Esophagus squamous epithelium (tissue), 5 donors: ENCODE results near the gene TTC19. TPM values are rescaled to one million over a fixed set of nuclear protein-coding genes. Genes with fewer than 3 reads are reported as not detected.

Source experiments
- DNase-seq: peaks from one replicate; lab custom pipeline; 2025; lab: John Stamatoyannopoulos, UW
- H3K27ac ChIP-seq, 4 donors: fragments of 200-600 bp; sonication (generic); one replicate each; pipeline ENCODE4 v1.5.1; 2016 to 2019; ENCODE audit warnings: mild to moderate bottlenecking in 1 of 4
- H3K27me3 ChIP-seq, 4 donors: fragments of 200-600 bp; sonication (generic); 1 replicate in 3 of 4; 2 replicates in 1 of 4; pipeline versions ENCODE4 v1.5.1 to v1.6.0; 2017 to 2021; ENCODE audit warnings: antibody characterized with exemption in 1 of 4
- H3K36me3 ChIP-seq, 3 donors: fragments of 200-600 bp; sonication (generic); one replicate each; pipeline ENCODE4 v1.5.1; 2016 to 2019
- H3K4me1 ChIP-seq, 3 donors: fragments of 200-600 bp; sonication (generic); one replicate each; pipeline ENCODE4 v1.5.1; 2017 to 2019
- H3K4me3 ChIP-seq, 4 donors: fragments of 200-600 bp; sonication (generic); 1 replicate in 3 of 4; 2 replicates in 1 of 4; pipeline ENCODE4 v1.5.1; 2016 to 2019; ENCODE audit warnings: mild to moderate bottlenecking in 2 of 4, moderate library complexity in 1 of 4
- H3K9me3 ChIP-seq, 3 donors: fragments of 200-600 bp; sonication (generic); one replicate each; pipeline ENCODE4 v1.5.1; 2016 to 2019
- CTCF ChIP-seq, 6 experiments: fragments of 450-650 bp in 4 of 6; fragments of 200-600 bp in 2 of 6; sonication (generic) in 2 of 6; IDR thresholded peaks; one replicate each; pipeline ENCODE4 v1.5.1; 2016 to 2019; ENCODE audit warnings: antibody characterized with exemption in 6 of 6, mild to moderate bottlenecking in 4 of 6, moderate library complexity in 4 of 6
- POLR2A ChIP-seq, 4 donors: fragments of 450-650 bp; IDR thresholded peaks; one replicate each; pipeline ENCODE4 v1.6.1; 2017; ENCODE audit warnings: antibody characterized with exemption in 4 of 4, mild to moderate bottlenecking in 4 of 4, moderate library complexity in 3 of 4
- WGBS, 2 donors: methylation state at CpG; one replicate each; pipeline ENCODE4 v1.1.5; 2018; 5-methylcytosine and 5-hydroxymethylcytosine counted together
- intact Hi-C: fragments of 100-400 bp; cut with DNase I; formaldehyde crosslinking; loops from one replicate; pipeline ENCODE4 v1.15.0; 2022
- total RNA-seq, 4 donors: library from RNA; depleted of rRNA; stranded (reverse); fragments of >200 nt; gene quantifications; one replicate each; pipeline ENCODE4 v1.1.0, GENCODE V29; 2016
- donor health status: DM: yes; HTN: yes; CAD: no.

TTC19 gene
- total RNA-seq, 4 donors from 2014 or later: 20.0 to 75.7 (median 35.6) TPM

- no peak overlapping the region for H3K27ac ChIP-seq
- H3K27me3 ChIP-seq: no peaks in the 10 kb centered on the region
- peak in 1 of 6 experiments; percentile 17 for TF ChIP-seq CTCF (IDR thresholded peaks at IDR 0.05)
- no peak for TF ChIP-seq POLR2A (IDR thresholded peaks at IDR 0.05)
- H3K9me3 ChIP-seq: no peaks in the 10 kb centered on the region
- intact Hi-C loops: no loop called here
- DNase-seq: no peak
- H3K36me3 ChIP-seq: no peaks in the 10 kb centered on the region
- H3K4me3 ChIP-seq: no peak overlapping the region
- WGBS, 2 donors: 29 to 38% methylated on average over 5 of the region's 5 CpGs
- peaks cover 15 to 63% (median 16%) of the 10 kb centered on the region in 3 donors for H3K4me1 ChIP-seq
These were observed 45.4 kb upstream of the TTC19 start for GRCh38 chr17:15954222-15954621.

- TF ChIP-seq CTCF (IDR thresholded peaks at IDR 0.05): no peak
- TF ChIP-seq POLR2A (IDR thresholded peaks at IDR 0.05): no peak
- 74 to 76% methylated on average over 14 of the region's 14 CpGs for WGBS, 2 donors
These were observed 43.7 kb upstream of the TTC19 start for GRCh38 chr17:15955793-15956541.

GRCh38 chr17:15957206-15957605 lies 42.4 kb upstream of the TTC19 start:
- Histone ChIP-seq H3K4me1 (peaks cover 9 to 55% (median 18%) of the 10 kb centered on the region in 3 donors), H3K27me3 (no peaks in the 10 kb centered on the region), H3K36me3 (no peaks in the 10 kb centered on the region), H3K4me3 (no peak overlapping the region), H3K9me3 (no peaks in the 10 kb centered on the region), H3K27ac (peak overlapping the region in 3 of 4 donors; percentile 4 to 27 (median 19))
- no peak for TF ChIP-seq POLR2A (IDR thresholded peaks at IDR 0.05)
- TF ChIP-seq CTCF (IDR thresholded peaks at IDR 0.05): no peak
- 43 to 44% methylated on average over 5 to 6 of the region's 6 CpGs for WGBS, 2 donors
- intact Hi-C loops: no loop called here
- no peak for DNase-seq

More at GRCh38 chr17:15955793-15956541, 43.7 kb upstream of the TTC19 start:
- Histone ChIP-seq H3K27me3 (no peaks in the 10 kb centered on the region), H3K4me1 (peaks cover 9 to 56% (median 18%) of the 10 kb centered on the region in 3 donors), H3K36me3 (no peaks in the 10 kb centered on the region), H3K9me3 (no peaks in the 10 kb centered on the region), H3K4me3 (no peak overlapping the region), H3K27ac (no peak overlapping the region)
- DNase-seq: no peak
- intact Hi-C loops: no loop called here

GRCh38 chr17:15957608-15958307 lies 41.9 kb upstream of the TTC19 start:
- Histone ChIP-seq H3K27ac (peak overlapping the region; percentile 69 to 78 (median 72)), H3K36me3 (no peaks in the 10 kb centered on the region), H3K4me1 (peaks cover 9 to 52% (median 18%) of the 10 kb centered on the region in 3 donors), H3K27me3 (no peaks in the 10 kb centered on the region), H3K9me3 (no peaks in the 10 kb centered on the region), H3K4me3 (no peak overlapping the region)
- TF ChIP-seq CTCF (IDR thresholded peaks at IDR 0.05): no peak
- WGBS, 2 donors: 79 to 82% methylated on average over 17 to 18 of the region's 19 CpGs
- intact Hi-C loops: no loop called here
- no peak for DNase-seq

- Histone ChIP-seq H3K36me3 (no peaks in the 10 kb centered on the region), H3K4me3 (no peak overlapping the region), H3K4me1 (peaks cover 9 to 52% (median 18%) of the 10 kb centered on the region in 3 donors), H3K9me3 (no peaks in the 10 kb centered on the region), H3K27ac (peak overlapping the region; percentile 69 to 78 (median 72)), H3K27me3 (no peaks in the 10 kb centered on the region)
- no peak for DNase-seq
- intact Hi-C loops: no loop called here
- TF ChIP-seq POLR2A (IDR thresholded peaks at IDR 0.05) (no peak), CTCF (IDR thresholded peaks at IDR 0.05) (no peak)
- WGBS, 2 donors: 75 to 81% methylated on average over 4 of the region's 4 CpGs
These were observed 41.2 kb upstream of the TTC19 start for GRCh38 chr17:15958484-15958854.
